CD4-positive, alpha-beta T cell treated with Interleukin-4 for 4 hours (primary cell): ENCODE results near the gene HIPK4.
A peak's percentile ranks its signal among the peaks of the same experiment; 100 is the strongest.
"Not testable (repeated sequence)": the region's sequence is repeated elsewhere in the genome, so short reads cannot be mapped to it uniquely, and the experiment has no call there.

Experiments used
- DNase-seq: peaks from one replicate; pipeline ENCODE4 v3.0.0-alpha.2; 2020

Gene HIPK4

DNA sequence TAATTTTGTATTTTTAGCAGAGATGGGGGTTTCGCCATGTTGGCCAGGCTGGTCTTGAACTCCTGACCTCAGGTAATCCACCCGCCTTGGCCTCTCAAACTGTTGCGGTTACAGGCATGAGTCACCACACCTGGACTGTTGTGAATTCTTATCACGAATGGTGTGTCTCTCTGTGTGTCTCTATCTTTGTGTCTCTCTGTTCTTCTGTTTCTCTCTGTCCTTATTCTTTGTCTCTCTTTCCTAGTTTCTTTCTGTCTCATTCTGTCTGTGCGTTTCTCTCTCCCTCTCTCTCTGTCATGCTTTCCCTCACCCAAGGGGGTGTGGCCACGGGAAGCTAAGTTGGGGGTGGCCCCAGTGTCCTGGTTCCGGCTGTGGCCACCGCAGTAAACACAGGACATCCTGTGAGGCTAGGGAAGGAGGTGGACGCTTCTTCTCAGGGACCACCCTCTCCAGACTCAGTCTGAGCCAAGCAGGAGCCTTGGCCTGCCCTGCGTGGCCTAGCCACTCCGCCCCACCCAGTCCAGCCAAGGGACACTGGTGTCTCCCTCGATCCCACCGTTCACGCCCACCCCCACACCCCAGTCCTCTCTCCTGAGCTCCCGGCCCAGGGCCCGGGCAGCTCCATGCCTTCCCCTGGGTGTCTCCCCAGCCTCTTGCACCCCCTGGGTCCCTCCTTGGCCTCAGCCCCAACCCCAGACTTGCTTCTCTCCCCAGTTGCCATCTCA is 27.1 kb upstream of the HIPK4 start:
- DNase-seq, result no peak

GRCh38 chr19:40415768-40416167 is 25.8 kb upstream of the HIPK4 start:
- DNase-seq, result no peak

DNA sequence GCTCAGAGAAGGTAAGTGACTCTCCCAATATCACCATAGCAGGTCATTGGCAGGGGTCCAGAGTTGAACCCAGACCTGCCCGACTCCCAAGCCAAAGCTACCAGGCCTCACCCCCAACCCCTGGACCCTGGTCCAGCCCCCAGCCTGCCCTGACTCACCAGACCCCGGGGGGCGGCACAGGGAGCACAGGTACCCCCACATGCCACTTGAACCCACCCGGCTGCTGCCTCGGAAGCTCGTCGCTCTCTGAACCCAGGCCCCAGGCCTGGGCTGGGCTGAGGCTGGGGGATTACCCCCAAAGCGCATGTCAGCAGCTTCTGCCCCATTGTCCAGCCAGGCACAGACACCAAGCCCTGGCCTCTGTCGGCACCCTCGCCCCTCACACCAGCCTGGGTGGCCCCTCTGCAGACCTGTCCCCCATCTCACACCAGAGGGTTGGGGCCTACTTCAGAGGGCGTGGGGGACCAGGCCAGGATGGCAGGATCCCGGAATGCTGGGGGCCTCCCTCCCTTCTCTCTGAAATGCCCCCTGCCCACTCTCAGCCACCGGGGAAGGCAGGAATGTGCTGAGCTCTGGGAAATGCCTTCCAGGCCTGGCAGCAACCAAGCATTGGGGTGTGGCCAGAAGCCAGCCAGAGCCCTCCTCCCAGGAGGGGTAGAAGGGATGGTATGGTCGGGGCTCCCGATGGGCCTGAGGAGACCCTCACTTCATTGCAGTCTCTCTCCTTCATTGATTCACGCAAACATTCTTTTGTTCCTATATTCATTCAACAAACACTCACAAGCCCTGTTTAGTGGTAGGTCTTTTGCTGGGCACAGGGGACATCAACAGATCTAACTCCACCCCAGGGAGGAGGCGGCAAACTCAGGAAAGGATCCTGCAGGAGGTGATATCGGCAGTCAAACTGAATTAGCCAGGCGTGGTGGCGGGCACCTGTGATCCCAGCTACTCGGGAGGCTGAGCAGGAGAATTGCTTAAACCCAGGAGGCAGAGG is 24.9 kb upstream of the HIPK4 start:
- no peak for DNase-seq

DNA sequence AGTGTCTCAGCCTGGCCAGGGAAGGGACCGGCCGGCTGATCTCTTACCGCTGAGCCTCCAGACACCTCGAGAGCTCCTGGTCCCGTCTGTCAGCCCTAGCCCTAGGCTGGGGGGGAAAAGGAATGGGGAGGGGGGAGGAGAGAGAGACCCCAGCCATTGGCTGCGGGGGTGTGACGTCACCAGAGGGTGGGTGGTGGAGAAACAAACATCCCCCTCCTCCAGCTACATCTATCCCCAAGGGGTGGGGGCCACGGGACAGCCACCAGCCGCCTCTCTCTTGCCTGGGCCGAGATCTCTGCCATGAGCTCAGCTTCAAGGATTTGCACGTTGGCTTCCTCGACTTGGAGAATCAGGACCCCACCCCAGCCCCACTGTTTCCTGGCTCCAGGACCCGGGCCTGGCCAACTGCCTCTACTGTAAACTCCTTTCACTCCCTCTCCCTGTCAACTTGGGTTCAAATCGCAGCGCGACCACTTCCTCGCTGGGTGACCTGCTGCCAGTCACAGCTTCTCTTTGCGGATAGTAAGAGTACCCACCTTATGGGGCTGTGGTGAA is 23.4 kb upstream of the HIPK4 start, which contains the start of gene PRX:
TSS of gene PRX (minus strand) at position 88 of the 555 bp plus-strand sequence. CDS start 5,446 bp downstream, outside the sequence.
- DNase-seq, result no peak

DNA sequence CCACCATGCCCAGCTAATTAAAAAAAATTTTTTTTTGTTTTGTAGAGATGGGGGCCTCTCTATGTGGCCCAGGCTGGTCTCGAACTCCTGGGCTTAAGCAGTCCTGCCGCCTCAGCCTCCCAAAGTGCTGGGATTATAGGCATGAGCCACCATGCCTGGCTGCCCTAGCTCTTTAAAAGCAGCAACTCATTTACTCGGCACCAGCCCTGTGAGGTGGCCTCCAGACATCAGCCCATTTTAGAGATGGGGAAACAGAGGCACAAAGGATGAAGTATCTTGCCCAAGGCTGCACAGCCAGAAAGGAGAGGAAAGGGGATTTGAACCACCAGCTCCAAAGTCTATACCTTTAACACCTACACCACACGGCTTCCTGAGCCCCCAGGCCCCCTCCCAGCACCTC is 22.9 kb upstream of the HIPK4 start:
- no peak for DNase-seq

- DNase-seq, result no peak
Observed at GRCh38 chr19:40411958-40412499, 22.0 kb upstream of the HIPK4 start.

DNA sequence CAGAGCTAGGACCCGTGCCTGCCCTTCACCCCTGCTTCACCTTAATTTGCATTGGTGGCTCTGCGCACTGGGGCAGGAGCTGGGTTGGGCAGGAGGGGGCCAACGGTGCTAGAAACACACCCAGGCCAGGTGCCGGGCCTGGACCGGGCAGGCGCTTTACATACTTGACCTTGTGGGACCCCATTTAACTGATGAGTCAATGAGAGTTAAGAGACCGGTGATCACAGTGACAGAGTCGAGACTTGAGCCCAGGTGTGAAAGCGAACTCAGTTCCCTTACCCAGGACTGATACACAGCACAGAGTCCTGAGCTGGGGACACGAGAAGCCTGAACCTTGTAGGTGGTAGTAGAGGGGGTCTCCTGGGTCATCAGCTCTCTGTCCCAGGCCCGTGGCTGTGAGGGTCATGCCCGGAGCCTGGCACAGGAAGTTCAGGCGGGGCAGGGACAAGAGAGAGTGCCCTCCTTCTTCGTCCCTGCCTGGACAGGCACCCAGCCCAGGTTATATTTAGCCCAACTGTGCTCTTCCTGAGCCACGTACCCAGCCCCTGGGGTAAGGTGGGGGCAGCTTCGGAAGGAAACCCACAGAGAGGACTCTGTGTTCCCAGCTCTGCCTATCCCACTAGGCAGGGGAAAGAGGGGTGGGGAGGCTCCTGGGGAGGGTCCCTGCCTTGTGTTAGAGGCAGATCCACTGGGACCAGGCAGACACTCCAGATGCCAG is 21.3 kb upstream of the HIPK4 start:
- DNase-seq, result no peak

- no peak for DNase-seq
Observed at GRCh38 chr19:40410030-40410389, 20.0 kb upstream of the HIPK4 start.

GRCh38 chr19:40408598-40408925 is 18.6 kb upstream of the HIPK4 start:
- not testable (repeated sequence) for DNase-seq

GRCh38 chr19:40407714-40408597 is 18.0 kb upstream of the HIPK4 start:
- no peak for DNase-seq

GRCh38 chr19:40403262-40403984 is 13.4 kb upstream of the HIPK4 start:
- DNase-seq, result peak; percentile 77

- no peak for DNase-seq
Observed at GRCh38 chr19:40400559-40400958, 10.6 kb upstream of the HIPK4 start.

DNA sequence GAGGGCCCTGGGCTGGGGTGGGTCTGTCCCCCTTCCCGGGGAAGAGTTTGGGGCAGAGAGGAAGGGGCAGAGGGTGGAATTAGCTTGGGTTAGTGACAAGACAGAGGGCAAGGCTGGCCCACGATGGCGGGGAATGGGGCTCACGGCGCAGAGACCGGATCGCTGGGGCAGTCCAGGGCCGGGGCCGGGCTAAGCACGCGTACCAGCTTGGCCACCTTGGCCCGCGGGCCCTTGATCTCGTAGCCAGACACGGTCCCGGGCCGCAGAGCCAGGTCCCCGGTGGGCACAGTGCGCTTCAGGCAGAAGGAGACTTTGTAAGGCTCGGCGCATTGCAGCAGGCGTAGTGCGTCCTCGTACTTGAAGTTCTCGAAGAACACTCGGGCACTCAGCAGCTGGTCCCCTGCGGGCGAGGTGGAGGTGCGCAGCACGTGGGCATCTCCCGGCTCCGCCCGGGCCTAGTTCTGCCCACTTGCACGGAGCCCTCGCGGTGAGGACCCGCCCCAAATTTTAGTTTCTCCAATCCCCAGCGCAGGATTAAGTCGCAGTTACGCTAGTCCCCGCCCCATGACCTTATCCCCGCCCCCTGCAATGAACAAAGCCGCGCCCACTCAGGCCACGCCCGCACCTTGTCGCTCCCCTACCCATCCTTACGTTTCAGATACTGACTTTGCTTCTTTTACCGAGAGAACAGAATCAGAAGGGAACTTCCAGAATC is 8.6 kb upstream of the HIPK4 start:
- peak; percentile 55 for DNase-seq

GRCh38 chr19:40397568-40397906 is 7.6 kb upstream of the HIPK4 start:
- DNase-seq, result no peak

- no peak for DNase-seq
Observed at GRCh38 chr19:40396886-40397567, 7.0 kb upstream of the HIPK4 start.

DNA sequence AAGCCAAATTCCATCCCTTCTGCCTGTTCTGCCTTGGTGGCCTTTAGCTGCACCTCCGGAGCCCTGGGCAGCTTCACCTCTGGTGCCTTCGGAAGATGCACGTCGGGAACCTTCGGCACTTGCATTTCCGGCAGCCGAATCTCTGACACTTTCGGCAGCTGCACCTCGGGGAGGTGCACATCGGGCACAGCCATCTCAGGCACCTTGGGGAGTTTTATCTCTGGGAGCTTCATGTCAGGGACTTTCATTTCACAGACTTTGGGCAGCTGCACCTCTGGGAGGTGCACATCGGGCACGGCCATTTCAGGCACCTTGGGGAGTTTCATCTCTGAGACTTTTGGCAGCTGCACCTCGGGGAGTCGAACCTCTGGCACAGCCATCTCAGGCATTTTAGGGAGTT is 6.0 kb upstream of the HIPK4 start:
- DNase-seq, result no peak

GRCh38 chr19:40394816-40395210 is 4.8 kb upstream of the HIPK4 start:
- DNase-seq, result no peak

- DNase-seq, result no peak
Observed at GRCh38 chr19:40393894-40394815, 4.2 kb upstream of the HIPK4 start.
